ENCODE measurements around the gene VANGL1.
"Not testable (repeated sequence)": the region's sequence is repeated elsewhere in the genome, so short reads cannot be mapped to it uniquely, and the experiment has no call there.

The VANGL1 gene

DNA sequence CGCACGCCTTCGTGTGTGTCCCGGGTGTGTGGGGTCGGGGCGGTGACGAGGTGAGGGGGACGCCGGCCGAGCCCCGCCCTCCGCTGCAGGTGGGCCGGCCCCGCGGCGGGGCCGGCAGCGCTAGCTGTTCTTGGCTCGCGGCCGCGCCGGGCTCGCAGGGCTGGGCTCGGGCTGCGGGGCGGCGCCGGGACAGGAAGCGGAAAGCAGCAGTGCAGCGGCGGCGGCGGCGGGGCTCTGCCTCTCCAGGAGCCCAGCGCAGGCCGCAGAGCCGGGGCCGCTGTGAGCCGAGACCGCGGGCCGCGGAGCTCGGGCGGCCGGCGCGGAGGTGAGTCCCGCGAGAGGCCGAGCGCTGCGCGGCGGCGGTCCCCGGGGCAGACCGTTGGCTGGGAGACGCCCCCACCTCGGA lies at the start of gene VANGL1:
Gene VANGL1 (plus strand): TSS at position 209 of the 406 bp plus-strand sequence. CDS start 9,444 bp downstream, outside the sequence.
- peak; percentile 18 for DNase-seq

DNA sequence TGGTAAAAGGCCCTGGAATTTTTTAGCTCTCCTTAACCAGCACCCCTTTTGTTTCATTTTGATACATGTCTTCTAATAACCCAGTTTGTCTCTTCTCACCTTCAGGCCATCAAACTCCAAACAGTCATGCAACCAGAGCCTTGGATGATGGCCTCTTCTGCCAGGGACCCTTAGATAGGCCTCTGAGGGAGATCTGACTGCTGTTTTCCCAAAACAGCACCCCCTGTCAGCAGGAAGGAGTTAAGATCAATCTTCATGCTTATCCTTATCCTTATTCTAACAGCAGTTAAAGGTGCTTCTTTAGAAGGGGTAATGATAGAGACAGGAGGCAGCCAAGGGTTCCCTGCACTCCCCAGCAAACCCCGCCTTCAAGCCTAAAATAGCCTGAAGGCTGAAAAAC lies 49.5 kb upstream of the VANGL1 start:
- no peak for DNase-seq

DNA sequence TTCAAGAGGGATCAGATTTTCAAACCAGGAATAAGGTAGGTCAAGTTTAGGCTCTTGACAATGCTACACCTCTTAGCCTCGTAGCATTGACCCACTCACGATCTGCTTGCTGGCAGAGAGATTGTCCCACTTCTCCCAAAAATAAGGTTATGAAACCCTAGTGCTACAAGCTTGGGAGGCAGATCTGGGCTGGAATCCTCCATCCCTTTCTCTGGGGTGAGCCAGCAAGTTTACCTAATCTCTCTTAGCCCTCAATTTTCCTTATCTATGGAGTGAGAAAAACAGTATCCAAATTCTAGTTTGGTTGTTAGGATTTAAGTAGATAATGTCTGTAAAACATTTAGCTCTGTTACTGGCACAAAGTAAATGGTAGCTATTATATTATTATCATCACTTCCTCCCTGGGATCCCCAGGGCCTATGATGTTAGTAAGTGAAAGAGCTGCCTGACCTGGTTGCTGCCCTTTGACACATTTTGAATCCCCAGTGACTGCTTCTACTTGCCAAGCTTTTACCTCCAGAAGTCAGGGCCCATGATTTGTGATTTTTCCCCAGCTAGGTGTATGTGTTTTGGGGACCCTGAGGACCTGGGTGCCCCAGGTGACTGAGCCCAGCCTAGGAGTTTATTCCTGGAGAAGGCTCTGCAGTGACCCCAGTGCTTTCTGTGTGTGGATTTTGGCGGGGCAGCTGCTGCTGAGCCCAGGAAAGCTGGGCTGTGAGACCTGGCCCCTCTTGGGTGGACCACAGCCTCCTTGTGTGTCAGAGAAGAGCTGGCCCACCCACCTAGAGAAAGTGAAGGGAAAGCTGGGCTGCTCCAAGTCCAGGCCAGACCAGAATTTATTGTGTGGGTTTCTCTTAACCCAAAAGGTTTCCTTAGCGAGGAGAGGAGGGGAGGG lies 48.2 kb upstream of the VANGL1 start:
- DNase-seq: no peak

DNA sequence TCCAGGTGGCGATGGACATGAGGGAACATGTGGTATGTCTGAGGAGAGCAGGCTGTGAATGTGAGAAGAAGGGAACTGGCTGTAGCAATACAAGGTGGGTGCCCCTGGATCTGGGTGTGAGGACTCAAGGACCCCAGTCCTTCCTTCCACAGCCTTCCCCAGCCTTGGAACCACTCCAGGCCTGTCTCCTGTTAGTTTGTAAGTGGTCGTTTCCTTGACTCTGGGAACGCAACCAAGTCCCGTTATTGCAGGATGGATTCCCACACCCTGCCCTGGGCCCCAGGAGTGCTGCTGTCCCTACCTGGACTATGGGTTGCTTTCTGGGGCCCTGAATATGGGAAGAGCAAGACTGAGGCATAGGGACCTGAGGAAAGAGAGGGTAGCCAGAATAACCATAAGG lies 47.2 kb upstream of the VANGL1 start:
- DNase-seq: no peak

DNA sequence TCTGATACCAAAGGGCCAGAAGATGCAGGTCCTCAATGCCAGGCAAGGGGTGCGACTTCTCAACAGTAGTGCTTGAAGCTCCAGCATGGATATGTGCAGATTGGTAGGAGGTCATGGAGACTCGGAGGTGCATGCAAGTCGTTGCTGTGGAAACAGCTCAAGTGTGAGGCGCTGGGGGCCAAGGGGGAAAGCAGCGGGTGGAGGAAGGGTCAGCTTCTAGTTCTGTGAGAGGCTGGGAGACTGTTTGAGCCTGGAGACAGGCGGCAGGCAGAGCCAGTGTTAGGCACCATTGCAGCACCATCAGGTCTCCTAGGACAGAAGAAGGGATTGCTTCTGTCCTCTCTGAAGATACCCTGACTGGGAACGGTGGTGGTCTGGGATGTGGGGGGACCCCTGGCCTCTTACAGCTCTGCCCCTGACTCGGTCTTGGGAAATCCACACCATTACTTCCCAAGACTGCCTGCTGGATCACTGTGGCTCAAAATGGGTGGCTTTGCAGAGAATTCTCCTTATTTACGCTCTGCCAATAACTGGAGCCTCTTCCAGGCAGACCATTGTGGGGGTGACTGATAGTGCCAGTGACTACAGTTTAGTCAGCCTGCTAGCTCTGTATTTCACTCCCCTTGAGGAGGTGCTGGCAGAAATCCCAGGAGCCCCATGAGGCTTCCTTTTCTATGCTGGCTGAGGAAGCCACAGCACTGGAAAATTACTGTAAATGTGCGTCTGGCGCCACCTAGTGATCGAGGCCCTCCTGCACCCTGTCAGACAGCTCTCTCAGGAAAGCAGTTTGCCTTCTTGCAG lies 46.3 kb upstream of the VANGL1 start:
- peak; percentile 53 for DNase-seq

DNA sequence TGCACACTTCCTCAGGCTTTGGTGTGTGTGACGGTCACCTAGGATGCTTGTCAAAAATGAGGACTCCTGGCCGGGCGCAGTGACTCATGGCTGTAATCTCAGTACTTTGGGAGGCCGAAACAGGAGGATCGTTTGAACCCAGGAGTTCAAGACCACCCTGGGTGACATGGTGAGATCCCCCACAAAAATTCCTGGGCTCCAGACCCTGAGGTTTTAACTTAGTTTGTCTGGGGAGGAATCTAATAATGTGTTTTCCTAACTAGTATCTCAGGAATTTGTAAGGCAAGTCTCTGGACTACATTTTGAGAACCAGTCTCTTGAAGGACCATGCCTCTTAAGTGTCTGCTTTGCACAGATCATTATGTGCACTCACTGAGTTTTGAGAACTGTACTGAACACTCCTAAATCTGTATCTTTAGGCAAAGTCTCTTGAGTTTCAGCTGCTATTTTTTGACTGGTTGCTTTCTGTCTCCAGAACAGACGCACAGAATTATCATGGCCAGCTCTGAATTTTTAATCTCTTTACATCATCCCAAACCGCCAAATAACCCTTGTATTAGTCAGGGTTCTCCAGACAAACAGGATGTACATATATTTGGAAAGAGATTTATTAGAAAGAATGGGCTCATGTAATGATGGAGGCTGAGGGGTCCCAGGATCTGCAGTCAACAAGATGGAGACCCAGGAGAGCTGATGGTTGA lies 45.5 kb upstream of the VANGL1 start:
- DNase-seq: no peak

DNA sequence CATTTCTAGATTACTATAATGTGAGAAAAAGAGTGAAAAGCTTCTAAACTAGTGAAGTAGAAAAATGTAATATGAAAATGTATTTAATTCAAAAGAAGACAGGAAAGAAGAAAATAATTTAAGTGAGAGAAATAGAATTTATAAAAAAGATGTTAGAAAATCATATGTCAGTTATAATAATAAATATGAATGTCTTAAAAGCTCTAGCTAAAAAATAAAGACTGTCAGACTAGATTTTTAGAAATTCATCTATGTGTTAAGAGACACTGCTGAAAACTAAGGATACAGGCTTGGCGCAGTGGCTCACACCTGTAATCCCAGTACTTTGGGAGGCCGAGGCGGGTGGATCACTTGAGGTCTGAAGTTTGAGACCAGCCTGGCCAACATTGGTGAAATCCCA lies 37.3 kb upstream of the VANGL1 start:
- DNase-seq: no peak

DNA sequence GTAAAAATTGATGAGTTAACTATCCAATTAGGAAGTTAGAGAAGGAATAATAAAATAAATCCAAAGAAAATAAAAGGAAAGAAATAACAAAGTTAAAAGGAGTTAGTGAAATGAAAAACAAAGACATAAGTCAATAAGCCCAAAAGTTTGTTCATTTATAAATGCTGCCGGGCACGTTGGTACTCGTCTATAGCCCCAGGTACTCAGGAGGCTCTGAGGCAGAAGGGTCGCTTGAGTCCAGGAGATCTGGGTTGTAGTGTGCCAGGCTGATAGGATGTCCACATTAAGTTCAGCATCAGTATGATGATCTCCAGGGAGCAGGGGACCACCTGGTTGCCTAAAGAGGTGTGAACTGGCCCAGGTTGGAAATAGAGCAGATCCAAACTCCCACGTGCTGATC lies 35.5 kb upstream of the VANGL1 start:
- no peak for DNase-seq

DNA sequence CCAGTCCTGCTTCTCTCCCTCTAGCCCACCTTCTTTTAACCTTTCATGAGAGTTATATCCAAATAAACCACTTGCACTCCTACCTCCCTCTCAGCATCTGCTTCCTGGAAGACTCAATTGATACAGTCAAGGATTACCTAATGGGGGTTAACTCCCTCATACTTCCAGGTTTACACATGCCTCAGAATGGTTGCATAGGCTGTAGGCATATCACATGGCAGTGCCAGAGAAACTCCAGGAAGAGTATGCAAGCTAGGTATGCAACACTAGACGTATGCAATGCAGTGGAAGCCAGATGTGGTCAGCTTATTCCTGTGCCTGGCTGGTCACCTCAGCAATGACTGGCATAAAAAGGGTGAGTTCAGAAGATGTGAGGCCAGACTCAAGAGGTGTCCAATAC lies 32.7 kb upstream of the VANGL1 start:
- no peak for DNase-seq

DNA sequence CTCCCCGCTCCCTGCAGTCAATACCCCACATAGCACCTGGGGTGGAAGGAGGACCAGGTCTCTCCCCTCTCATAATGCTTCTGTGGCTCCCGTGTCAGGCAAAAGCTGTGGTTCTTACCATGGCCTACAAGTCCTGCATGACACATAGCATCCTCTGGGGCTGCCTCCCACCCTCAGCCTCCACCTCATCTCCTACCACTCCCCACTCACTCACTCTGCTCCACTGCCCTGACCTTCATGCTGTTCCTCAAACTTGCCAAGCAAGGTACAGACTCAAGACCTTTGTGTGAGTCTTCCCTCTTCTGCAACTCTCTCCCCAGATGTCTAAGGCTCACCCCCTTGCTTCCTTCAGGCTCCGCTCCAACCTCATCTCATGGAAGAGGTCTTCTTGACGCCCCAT lies 28.0 kb upstream of the VANGL1 start:
- DNase-seq: no peak

DNA sequence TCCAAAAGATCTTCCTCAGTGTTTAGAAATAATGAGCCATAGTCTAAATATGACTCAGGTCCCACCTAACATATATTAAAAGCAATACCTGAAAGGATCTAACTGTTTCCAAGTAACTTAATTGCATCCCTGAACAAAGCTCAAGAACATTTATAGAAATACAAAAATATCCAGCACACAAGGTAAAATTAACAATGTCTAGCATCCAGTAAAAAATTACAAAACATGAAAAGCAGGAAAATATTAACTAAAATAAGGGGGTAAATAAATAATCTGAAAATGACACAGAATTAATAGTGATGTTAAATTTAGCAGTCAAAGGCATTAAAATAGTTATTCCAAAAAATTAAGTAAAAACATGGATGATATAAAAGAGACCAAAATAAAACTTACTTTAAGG lies 21.3 kb upstream of the VANGL1 start:
- DNase-seq: no peak

DNA sequence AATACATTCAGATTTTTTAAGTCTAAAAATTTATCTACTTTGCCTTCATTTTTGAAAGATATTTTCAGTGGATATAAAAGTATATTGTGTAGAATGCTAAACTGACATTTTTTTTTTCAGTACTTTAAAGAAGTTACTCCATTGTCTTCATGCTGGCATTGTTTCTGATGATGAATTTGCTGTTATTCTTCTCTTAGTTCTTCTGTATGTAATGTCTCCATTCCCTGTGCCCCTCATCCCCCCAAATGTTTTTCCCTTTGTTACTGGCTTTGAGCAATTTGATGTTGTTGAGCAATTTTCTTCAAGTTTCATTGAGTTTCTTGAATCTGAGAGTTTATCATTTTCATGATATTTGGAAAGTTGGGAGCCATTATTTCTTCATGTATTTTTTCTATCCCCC lies 20.8 kb upstream of the VANGL1 start:
- no peak for DNase-seq

DNA sequence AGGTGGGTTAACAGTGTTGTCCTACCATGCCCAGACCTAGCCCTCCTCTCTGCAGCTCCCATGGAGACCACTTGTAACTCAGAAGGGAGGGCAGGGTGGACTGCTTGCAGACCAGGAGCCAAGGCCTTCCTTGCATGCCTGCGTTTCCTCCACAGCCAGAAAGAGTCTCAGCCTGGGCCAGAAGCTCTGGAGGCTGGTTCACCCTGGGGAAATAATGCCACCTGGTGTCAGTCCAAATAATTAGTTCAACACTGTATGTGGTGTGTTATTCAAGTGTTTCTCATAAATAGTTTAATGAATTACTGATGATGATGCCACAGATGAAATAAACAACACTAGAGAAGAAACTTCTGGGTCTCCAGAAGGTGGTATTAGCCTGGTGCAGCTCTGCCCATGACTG lies 16.9 kb upstream of the VANGL1 start:
- no peak for DNase-seq

DNA sequence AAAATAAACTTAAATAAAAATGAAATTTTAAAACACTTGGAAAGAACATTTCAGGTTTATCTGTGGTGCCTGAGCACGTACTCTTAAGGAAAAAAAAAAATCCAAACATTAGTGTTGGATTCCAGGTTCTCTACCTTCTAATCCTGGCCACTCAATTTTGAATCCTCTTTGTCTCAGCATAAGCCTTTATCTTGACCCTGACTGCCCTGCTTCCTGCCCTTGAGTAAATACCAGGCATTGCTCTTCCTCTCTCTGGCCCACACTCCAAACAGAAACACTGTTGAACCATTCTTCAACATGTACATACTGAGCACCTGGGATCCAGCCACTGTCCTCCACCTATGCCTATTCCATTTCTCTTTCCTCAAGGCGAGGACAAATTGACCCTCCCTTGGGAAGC lies 11.4 kb upstream of the VANGL1 start:
- no peak for DNase-seq

DNA sequence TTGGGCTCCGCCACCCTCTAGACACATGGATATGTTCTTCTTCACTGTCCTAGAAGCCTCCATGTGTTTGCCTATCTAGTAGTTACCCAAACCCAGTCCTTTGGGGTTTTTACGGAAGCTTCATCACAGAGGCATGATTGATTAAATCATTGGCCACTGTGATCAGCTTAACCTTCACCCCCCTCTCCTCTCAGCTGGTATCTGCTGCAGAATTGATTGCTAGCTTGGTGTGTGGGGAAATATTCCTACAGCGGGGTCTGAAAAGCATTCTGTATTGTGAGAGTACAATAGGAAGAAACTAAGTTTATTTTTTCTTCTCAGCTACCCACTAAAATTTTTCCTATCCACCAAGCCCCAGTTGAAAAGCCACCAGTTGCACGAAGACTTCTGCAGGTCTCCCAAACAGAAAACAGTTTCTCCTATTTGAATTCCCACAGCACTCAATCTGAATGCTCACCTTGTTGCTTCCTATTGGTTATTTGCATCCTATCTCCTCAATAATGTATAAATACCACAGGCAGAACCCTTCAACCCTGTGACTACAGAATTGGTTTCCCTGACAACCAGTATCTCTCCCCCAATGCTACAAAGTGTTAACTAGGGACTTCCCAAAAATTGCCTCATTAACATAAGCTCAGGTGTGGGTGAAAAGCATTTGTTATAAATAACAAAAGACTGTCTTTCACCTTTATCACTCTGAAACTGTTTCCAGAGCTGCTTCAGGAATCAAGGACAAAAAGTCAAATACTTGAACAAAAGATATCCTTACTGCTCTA lies 9.3 kb upstream of the VANGL1 start:
- no peak for DNase-seq

DNA sequence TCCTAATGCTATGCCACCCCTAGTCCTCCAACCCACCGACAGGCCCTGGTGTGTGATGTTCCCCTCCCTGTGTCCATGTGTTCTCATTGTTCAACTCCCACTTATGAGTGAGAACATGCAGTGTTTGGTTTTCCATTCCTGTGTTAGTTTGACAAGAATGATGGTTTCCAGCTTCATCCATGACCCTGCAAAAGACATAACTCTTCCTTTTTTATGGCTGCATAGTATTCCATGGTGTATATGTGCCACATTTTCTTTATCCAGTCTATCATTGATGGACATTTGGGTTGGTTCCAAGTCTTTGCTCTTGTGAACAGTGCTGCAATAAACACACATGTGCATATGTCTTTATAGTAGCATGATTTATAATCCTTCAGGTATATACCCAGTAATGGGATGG lies 8.2 kb upstream of the VANGL1 start:
- not testable (repeated sequence) for DNase-seq

DNA sequence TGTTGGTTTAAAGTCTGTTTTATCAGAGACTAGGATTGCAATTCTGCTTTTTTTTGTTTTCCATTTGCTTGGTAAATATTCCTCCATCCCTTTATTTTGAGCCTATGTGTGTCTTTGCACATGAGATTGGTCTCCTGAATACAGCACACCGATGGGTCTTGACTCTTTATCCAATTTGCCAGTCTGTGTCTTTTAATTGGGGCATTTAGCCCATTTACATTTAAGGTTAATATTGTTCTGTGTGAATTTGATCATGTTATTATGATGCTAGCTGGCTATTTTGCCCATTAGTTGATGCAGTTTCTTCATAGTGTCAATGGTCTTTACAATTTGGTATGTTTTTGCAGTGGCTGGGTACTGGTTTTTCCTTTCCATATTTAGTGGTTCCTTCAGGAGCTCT lies 4.5 kb upstream of the VANGL1 start:
- DNase-seq: not testable (repeated sequence)

DNA sequence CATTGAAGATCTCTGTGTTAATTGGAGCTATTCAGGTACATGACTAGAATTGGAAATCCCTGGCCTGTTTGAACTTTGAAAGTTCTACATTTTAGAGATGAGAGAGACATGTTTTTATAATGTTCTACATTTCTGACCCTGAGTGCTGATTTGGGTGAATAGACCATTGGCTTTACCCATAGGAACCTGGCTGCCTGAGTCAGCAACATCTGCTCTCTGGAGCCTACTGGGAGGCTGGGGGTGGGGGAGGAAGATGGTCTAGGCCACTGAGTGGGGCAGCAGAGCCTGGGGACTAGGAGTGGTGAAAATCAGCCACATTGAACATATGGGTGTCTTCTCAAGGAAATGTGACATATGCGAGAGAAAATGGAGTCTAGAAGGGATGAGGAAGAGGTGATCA lies 1.4 kb upstream of the VANGL1 start:
- no peak for DNase-seq

DNA sequence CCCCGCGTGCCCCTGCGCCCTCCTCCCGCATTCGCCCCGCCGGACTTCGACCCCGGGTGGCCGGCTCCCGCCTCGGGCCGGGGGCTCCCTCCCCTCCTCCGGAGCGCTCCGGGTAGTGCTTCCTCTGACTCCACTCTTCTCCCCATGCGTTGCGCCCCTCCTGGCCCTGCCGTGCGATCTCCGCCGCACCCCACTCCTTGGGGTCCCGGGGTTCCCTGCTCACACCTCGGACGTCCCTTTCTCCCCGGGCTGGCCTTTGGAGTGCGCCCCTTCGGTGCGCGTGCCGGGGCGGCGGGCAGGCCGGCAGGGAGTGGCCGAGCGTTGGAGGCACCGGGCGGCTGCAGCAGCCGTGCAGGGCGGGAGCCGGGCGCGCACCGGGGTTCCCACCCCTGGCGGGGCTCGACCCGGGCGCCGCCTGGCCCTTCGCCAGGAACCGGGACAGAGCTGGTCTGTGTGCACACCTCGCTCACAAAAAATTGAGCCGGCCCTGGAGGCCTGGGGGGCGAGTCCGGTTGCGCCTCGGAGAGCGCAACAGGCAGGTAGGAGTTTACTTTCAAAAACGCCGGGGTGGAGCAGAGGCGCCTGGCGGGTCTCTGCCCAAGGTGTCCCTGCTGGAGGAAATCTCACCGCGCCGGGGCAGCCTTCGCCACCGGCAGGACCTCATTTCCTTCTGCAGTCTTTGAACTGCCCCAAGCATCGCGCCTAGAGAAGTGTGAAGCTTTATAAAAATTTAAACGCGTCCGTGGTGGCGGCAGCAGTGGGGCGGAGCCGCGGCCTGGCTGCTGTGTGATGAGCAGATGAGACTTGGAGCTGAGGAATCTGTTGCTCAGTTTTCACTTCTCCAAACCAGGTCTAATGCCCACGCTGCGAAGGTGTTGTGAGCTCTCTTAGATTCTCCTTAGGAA lies 650 bp downstream of the VANGL1 start:
- DNase-seq: peak; percentile 18

DNA sequence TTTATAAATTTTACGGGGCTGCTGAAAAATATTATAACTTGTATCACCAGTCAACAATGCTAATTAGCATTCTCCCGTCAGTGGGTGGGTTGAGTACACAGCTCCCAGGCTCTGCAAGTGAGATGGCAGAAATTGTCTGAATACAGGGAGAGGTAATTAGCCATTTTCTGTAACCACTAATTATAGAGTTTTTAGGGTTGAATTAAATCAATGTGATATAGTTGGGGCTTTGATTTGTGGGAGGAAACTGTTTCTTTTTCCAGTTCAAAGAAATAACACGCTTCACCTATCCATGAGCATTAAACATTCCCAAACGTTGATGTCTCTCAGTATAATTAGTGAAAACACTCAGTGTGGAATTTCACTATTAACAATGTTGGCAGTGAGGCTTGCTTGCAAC lies 1.5 kb downstream of the VANGL1 start:
- no peak for DNase-seq

DNA sequence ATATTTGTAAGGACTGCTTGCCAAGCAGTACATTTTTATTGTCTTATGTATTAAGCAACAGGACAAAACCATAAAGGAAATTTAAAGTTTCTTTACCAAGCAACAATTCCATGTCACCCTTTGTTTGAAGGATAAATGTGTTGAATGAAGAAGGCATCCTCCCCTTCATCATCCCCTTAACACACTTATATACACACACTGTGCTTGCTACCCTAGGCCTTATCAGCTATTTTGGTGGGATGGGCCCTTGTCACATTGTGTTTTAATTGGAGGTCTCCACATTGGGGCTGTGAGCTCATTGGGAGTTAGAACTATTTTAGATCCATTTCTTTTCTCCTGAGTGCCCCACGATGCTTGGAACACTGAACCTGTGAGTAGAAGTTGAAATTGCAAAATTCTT lies 1.9 kb downstream of the VANGL1 start:
- no peak for DNase-seq

DNA sequence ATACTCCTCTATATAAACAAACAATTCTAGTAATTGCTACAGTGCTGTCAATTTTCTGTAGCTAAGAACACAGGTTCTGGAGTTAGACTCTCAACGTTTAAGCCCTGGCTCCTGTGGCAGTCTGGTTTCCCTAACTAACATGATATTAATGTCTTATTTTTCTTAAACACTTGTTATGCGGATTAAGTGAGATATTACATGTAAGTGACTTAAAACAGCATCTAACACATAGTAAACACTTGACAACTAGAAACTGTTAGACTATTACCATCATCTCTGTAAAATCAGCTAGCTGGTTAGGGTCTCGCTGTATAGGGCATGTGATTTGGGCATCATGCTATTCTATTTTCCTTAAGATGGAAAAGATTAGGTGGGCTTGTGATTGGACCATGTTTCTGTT lies 2.3 kb downstream of the VANGL1 start:
- DNase-seq: no peak
